Natural killer cell (primary cell): Measurements from ENCODE around the gene TUT7. TPM values are rescaled to one million over a fixed set of nuclear protein-coding genes. Genes with fewer than 3 reads are reported as not detected.

ENCODE experiments used
- ATAC-seq, 3 donors: fragments of 150-1000 bp in 2 of 3; fragments of 200-7000 bp in 1 of 3; cut with Tn5 transposase; 1 replicate in 1 of 3; 2 replicates in 2 of 3; pipeline ENCODE4 v1.10.0; 2021; ENCODE audit warnings: mild to moderate bottlenecking in 2 of 3, moderate library complexity in 2 of 3
- DNase-seq, 2 donors: peaks; one replicate each; pipeline versions ENCODE4 v3.0.0 to v3.0.0-alpha.2; 2013 to 2021; ENCODE audit warnings: mixed read lengths in 1 of 2
- H3K27ac ChIP-seq: one replicate; pipeline ENCODE4 v1.5.1; 2013; ENCODE audit warnings: mild to moderate bottlenecking, low read length
- H3K27me3 ChIP-seq: one replicate; pipeline ENCODE4 v1.6.1; 2013; ENCODE audit warnings: low read length; ENCODE audit not compliant: control insufficient read depth, insufficient read depth
- H3K36me3 ChIP-seq: one replicate; pipeline ENCODE4 v1.6.1; 2013; ENCODE audit warnings: low read length; ENCODE audit not compliant: control insufficient read depth, insufficient read depth
- H3K4me1 ChIP-seq: one replicate; pipeline ENCODE4 v1.6.1; 2013; ENCODE audit warnings: low read length; ENCODE audit not compliant: control insufficient read depth, insufficient read depth
- H3K4me3 ChIP-seq: one replicate; pipeline ENCODE4 v1.5.1; 2013; ENCODE audit warnings: low read length
- H3K9me3 ChIP-seq: one replicate; pipeline ENCODE4 v1.6.1; 2013; ENCODE audit warnings: low read length; ENCODE audit not compliant: control insufficient read depth, insufficient read depth
- H3K27ac Mint-ChIP-seq, 2 donors: one replicate each; pipeline ENCODE4 v1.8.0; 2022; ENCODE audit warnings: mild to moderate bottlenecking in 2 of 2, mixed read lengths in 2 of 2, moderate library complexity in 1 of 2
- H3K27me3 Mint-ChIP-seq, 2 donors: one replicate each; pipeline ENCODE4 v1.8.0; 2022; ENCODE audit warnings: low read depth in 2 of 2, mixed read lengths in 2 of 2
- H3K36me3 Mint-ChIP-seq: one replicate; pipeline ENCODE4 v1.8.0; 2022; ENCODE audit warnings: mixed read lengths
- H3K4me1 Mint-ChIP-seq, 2 donors: one replicate each; pipeline ENCODE4 v1.8.0; 2022; ENCODE audit warnings: mixed read lengths in 2 of 2
- H3K4me3 Mint-ChIP-seq: one replicate; pipeline ENCODE4 v1.8.0; 2022; ENCODE audit warnings: mild to moderate bottlenecking, moderate library complexity, mixed read lengths
- H3K9me3 Mint-ChIP-seq, 2 donors: one replicate each; pipeline ENCODE4 v1.8.0; 2022; ENCODE audit warnings: mixed read lengths in 2 of 2
- CTCF ChIP-seq: fragments of 200-600 bp; IDR thresholded peaks from one replicate; pipeline ENCODE4 v1.8.0; 2022; ENCODE audit warnings: antibody characterized with exemption
- WGBS: methylation state at CpG from one replicate; pipeline ENCODE4 v1.1.7; 2013; ENCODE audit warnings: missing lambda C conversion rate; ENCODE audit not compliant: insufficient coverage; 5-methylcytosine and 5-hydroxymethylcytosine counted together
- intact Hi-C: fragments of 100-400 bp; cut with micrococcal nuclease; formaldehyde crosslinking; loops from one replicate; pipeline ENCODE4 v1.14.2; 2022
- total RNA-seq, 4 donors: library from RNA; stranded (reverse); fragments of 120-200 nt in 1 of 4; gene quantifications; one replicate each; pipeline versions ENCODE4 v1.2.3 to v1.2.4, GENCODE V29; 2013 to 2022

The TUT7 gene
- total RNA-seq, 3 donors from 2014 or later (not counting 1 experiment from before 2014, with no cell fraction given) = 84.7 to 94.8 (median 85.6) TPM

GRCh38 chr9:86351880-86352279 is 2.3 kb downstream of the TUT7 start:
- Mint-ChIP-seq H3K27me3 (no peaks in the 10 kb centered on the region), H3K27ac (peak overlapping the region; percentile 93 to 97), H3K9me3 (no peaks in the 10 kb centered on the region), H3K4me1 (peaks cover 62 to 68% of the 10 kb centered on the region in 2 donors), H3K4me3 (peak overlapping the region; percentile 95), H3K36me3 (peaks cover 8% of the 10 kb centered on the region)
- DNase-seq (no peak), ATAC-seq (no peak)
- TF ChIP-seq CTCF = no peak
- WGBS = 46% methylated on average over 4 of the region's 6 CpGs
- Histone ChIP-seq H3K27ac (peak overlapping the region; percentile 78), H3K4me3 (peak overlapping the region; percentile 72), H3K27me3 (no peaks in the 10 kb centered on the region), H3K9me3 (no peaks in the 10 kb centered on the region), H3K4me1 (peaks cover 23% of the 10 kb centered on the region), H3K36me3 (peaks cover 8% of the 10 kb centered on the region)
- intact Hi-C loops = loop anchor here (1.0 kb wide), 1 partner anchor 15 kb away; no protein-coding TSS in a partner anchor

- no peak for TF ChIP-seq CTCF
- peaks cover 77 to 79% of the 10 kb centered on the region in 2 donors for H3K4me1 Mint-ChIP-seq
- H3K27ac Mint-ChIP-seq = peak overlapping the region; percentile 93 to 97
- Histone ChIP-seq H3K36me3 (peaks cover 24% of the 10 kb centered on the region), H3K27me3 (no peaks in the 10 kb centered on the region), H3K4me3 (peak overlapping the region; percentile 4), H3K9me3 (no peaks in the 10 kb centered on the region), H3K4me1 (peaks cover 23% of the 10 kb centered on the region), H3K27ac (no peak overlapping the region)
- no peaks in the 10 kb centered on the region for H3K9me3 Mint-ChIP-seq
- WGBS = 34% methylated on average over 10 of the region's 12 CpGs
- peaks cover 8% of the 10 kb centered on the region for H3K36me3 Mint-ChIP-seq
- intact Hi-C loops = no loop called here
- ATAC-seq (no peak), DNase-seq (no peak)
- H3K27me3 Mint-ChIP-seq = no peaks in the 10 kb centered on the region
- peak overlapping the region; percentile 71 for H3K4me3 Mint-ChIP-seq
These were observed 4.0 kb downstream of the TUT7 start for GRCh38 chr9:86350006-86350760.

DNA sequence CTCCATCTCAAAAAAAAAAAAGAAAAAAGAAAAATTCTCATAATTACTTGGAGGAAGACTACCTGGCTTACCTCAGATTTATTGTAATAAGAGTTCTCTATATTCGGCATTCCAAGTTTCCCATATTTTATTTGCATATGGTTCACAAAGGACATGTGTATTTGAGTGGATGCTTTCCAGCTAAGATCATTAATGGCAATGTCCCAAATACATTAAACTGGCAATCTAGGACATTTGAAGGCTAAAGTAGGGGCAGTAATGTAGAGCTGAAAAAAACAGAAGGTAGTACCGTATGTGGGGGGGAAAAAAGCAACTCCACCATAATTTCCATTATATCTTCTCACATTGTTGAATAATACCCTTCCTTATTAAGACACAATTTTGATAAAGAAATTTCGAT is 4.9 kb downstream of the TUT7 start:
- WGBS = no CpG with 5 or more reads among the region's 3 CpGs
- peaks cover 19% of the 10 kb centered on the region for H3K4me1 ChIP-seq
- H3K4me1 Mint-ChIP-seq = peaks cover 77% of the 10 kb centered on the region in 2 donors

More for the DNA sequence above, 4.9 kb downstream of the TUT7 start:
- peaks cover 8% of the 10 kb centered on the region for H3K36me3 Mint-ChIP-seq
- intact Hi-C loops = no loop called here
- H3K4me3 Mint-ChIP-seq = peak overlapping the region; percentile 71
- no peaks in the 10 kb centered on the region for H3K9me3 Mint-ChIP-seq
- Histone ChIP-seq H3K36me3 (peaks cover 33% of the 10 kb centered on the region), H3K27ac (no peak overlapping the region), H3K4me3 (no peak overlapping the region), H3K27me3 (no peaks in the 10 kb centered on the region), H3K9me3 (no peaks in the 10 kb centered on the region)
- H3K27ac Mint-ChIP-seq = peak overlapping the region; percentile 93 to 97
- ATAC-seq = no peak
- no peaks in the 10 kb centered on the region for H3K27me3 Mint-ChIP-seq
- no peak for DNase-seq
- TF ChIP-seq CTCF = no peak
